ENCODE results near the gene PSMD5.

GRCh38 chr9:120841930-120842684, 615 bp downstream of the PSMD5 start:
- TF ChIP-seq EZH2 (IDR thresholded peaks at IDR 0.05; ENCODE audit: borderline replicate concordance, low read depth, low read length, severe bottlenecking) = no peak
- no peak for TF ChIP-seq CTCF (IDR thresholded peaks at IDR 0.05; ENCODE audit: borderline replicate concordance, extremely low read depth, low read length, poor library complexity, severe bottlenecking)
